GM12874 (cell line): ENCODE data around the gene RPS14.
A peak's percentile ranks its signal among the peaks of the same experiment; 100 is the strongest.

Source experiments
- TF ChIP-seq, protein P1 (sequence below): IDR thresholded peaks from 2 replicates; pipeline ENCODE4 v1.5.1; 2011; ENCODE audit warnings: low read depth, mild to moderate bottlenecking, control low read depth, low read length, moderate library complexity; ENCODE audit not compliant: insufficient read depth

The RPS14 gene

DNA sequence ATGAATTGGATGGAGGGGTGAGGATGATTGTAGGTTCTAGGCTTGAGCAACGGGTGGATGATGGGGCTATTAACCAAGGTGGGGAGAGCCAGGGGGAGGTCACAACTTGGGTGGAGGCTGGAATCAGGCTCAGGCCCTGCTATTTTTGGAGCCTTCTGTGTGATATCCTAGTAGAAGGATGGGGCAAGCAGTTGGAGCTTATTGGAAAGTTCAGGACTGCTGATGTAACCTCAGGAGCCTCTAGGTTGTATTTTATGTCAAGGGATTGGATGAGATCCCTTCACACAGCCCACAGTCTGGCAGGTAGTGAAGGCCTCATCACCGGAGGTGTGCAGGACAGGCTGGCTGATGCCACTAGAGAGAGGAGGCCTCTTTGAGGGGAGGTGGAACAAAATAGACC is 11.2 kb upstream of the RPS14 start:
- TF ChIP-seq, protein P1, sequence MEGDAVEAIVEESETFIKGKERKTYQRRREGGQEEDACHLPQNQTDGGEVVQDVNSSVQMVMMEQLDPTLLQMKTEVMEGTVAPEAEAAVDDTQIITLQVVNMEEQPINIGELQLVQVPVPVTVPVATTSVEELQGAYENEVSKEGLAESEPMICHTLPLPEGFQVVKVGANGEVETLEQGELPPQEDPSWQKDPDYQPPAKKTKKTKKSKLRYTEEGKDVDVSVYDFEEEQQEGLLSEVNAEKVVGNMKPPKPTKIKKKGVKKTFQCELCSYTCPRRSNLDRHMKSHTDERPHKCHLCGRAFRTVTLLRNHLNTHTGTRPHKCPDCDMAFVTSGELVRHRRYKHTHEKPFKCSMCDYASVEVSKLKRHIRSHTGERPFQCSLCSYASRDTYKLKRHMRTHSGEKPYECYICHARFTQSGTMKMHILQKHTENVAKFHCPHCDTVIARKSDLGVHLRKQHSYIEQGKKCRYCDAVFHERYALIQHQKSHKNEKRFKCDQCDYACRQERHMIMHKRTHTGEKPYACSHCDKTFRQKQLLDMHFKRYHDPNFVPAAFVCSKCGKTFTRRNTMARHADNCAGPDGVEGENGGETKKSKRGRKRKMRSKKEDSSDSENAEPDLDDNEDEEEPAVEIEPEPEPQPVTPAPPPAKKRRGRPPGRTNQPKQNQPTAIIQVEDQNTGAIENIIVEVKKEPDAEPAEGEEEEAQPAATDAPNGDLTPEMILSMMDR, result no peak

DNA sequence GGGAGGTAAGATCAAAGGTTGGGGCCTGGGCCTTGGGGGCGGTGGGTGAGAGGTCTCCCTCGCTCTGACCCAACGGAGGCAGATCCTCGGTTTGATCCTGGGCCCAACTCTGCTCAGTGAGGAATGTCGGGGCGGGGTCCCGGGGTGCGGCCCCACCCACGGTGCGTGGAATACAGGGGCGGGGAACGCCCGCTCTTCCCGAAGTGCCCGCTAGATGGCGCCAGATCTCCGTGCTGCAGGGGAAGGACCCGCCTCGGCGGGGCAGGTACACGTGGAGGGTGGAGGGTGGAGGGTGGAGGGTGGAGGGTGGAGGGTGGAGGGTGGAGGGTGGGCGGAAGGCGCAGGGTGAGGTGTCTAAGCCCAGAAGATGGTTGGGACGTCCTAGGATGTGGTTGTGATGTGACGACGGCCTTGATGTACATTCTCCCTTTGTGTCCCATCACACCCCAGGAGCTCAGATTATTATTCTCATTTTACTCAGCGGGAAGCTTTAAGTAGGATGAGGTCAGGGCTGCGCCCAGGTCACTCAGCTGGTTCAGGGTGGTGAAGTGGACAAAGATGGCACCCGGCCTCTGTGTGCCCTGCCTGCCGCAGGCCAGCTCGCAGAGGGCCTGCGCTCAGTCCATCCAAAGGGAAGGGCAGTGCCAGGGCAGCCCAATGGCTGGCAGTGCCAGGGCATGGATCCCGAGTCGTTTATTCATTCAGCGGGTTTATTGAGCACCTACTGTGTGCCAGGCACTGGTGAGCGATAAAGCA is 9.4 kb upstream of the RPS14 start:
- TF ChIP-seq, protein P1, result peak; percentile 90

DNA sequence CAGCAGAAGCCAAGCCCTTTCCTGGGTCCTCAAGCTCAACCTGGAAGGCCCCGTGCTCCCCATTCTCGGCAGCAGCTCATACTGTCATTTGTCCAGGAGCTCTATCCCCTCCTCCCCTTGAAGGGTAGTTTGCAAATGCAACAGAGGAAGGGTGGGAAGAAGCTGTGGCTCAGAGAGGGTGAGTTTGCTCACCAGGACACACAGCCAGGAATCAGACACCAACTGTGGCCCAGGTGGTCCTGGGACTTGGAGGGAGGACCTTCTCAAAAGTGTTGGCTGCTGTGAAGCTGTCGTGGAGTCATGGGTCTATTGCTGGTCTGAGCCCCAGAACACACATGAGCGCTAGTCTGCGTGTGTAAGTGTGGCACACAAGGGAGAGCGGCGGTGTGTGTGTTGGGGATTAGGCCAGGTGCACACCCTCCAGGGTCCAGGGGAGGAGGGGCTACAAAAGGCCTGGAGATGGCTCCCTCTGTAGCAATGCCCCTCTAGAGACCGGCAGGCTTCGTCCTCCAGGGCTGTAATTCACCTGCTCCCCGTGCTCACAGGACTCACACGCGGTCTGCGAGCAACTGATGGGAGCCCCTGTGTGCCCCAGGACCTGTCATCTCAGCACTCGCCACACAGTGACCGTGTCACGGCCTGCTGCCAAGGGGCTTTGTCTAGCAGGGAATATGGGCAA is 8.2 kb upstream of the RPS14 start:
- TF ChIP-seq, protein P1, result no peak

DNA sequence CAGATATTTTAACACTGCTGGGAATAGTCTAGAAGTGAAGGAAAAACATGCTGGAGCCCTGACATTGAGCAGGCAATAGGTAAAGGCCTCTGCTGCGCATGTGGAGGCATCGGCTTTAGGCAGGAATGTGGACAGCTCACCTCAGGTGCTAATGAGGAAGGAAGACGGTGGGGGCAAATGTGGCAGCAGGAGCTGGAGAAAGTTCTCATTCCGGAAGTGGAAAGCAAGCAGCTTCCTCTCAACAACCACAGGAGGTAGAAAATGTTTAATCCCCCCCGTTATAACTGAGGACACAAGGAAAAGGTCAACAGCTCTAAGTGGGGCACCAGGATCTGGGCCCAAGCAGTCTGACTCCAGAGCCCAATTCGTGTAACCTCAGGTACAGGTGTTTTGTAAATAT is 7.6 kb upstream of the RPS14 start:
- TF ChIP-seq, protein P1, result no peak

DNA sequence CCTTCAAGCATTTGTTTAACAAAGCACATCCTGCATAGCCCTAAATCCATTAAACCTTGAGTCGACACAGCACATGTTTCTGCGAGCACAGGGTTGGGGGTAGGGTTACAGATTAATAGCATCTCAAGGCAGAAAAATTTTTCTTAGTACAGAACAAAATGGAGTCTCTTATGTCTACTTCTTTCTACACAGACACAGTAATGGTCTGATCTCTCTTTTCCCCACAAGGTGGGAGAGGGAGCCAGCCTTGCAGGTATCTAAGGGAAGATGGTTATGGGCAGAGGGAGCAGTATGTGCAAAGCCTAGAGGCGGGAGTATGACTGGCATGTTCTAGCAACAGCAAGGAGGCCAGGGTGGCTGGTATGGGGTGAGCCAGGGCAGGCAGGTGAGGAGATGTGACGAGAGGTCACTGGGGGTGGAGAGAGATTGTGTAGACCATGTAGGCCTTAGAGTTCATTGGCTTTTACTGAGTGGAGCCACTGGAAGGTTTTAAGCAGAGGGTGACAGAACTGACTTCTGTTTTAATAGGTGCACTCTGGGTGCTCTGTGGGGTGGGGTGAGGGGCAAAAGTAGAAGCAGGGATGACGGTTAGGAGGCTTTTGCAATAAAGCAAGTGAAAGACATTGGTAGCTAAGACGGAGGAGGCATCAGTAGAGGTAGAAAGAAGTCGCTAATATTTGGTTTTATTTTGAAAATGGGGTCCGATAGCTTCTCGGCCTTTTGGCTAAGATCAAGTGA is 5.1 kb upstream of the RPS14 start:
- TF ChIP-seq, protein P1, result no peak

DNA sequence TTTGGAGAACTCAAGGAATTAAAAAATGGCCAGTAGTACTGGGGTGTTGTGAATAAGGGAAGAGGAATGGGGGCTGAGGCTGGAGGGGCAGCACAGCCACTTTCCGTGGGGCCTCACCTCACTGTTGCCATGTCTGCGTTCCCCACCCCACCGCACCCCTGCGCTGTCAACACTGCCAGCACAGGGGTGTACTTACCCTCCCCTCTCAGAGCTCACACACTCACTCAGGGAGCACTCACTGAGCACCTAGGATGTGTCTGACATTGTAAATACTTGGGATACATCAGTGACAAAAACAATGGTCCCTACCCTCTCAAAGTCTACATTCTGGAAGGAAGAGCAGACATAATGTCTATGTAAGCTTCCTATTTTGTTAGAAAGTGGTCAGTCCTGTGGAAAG is 3.4 kb upstream of the RPS14 start:
- TF ChIP-seq, protein P1, result no peak

DNA sequence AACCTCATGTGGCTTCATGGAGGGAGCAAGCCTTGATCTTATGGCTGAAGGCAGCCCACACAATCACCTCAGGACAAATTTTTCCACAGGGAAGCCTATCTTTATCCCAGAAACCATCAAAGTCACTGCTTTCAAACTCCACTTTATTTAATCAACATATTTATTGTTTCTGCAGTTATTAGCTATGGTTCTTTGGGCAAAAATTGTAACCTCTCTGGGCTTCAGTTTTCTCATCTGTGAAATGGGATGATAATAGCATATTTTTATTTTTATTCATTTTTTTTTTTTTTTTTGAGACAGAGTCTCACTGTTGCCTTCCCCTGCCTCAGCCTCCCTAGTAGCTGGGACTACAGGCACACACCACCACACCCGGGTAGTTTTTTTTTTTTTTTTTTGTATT is 2.1 kb upstream of the RPS14 start:
- TF ChIP-seq, protein P1, result no peak
